Measurements from ENCODE around the gene SRGN. TPM values are rescaled to one million over a fixed set of nuclear protein-coding genes. Genes with fewer than 3 reads are reported as not detected.
A peak's percentile ranks its signal among the peaks of the same experiment; 100 is the strongest.

Gene SRGN
- total and polyA plus RNA-seq, 2 of the 8 experiments (the other 6 are each of a cell fraction or from before 2014, with no cell fraction given) = 0.06 TPM; not detected in 1

DNA sequence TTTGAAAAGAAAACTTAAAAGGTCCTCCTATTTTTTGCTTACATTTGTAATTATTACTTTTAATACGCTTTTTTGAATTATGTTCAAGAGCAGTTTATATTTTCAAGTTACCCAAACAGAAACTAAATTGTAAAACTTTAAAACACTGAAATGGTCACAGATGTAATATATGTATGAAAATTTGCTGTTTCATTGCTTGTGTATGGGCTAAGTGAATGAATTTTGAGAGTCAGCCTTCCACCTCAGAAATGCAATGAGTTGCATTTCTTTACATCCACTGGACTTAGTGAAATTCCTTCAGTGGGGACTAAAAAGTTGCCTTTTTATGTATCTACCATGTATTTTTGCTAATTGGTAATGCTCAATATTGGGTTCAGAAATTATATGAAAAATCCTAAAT lies 37.7 kb downstream of the SRGN start:
- Histone ChIP-seq H3K9me3 (ENCODE audit: insufficient read depth in 2 of 2, low read depth in 1 of 2, low read length in 1 of 2) (no peaks in the 10 kb centered on the region), H3K27ac (ENCODE audit: low read depth, low read length) (no peak overlapping the region), H3K14ac (ENCODE audit: insufficient read length) (no peak overlapping the region), H2BK5ac (ENCODE audit: low read depth, low read length) (no peak overlapping the region), H3K4me1 (replicated peaks in 1 of 4; ENCODE audit: control insufficient read depth in 3 of 4, insufficient read depth in 4 of 4, low read length in 3 of 4) (no peaks in the 10 kb centered on the region), H3K79me2 (ENCODE audit: control insufficient read depth in 1 of 2, insufficient read depth in 2 of 2, low read length in 2 of 2) (peaks cover 0 to 57% of the 10 kb centered on the region in 2 experiments; a peak in 2 of 4 replicates), H4K8ac (ENCODE audit: extremely low read depth, insufficient read depth, low read length) (no peak overlapping the region), H2BK20ac (ENCODE audit: low read length) (no peak overlapping the region), H3K23ac (ENCODE audit: insufficient read length) (no peak overlapping the region), H3K23me2 (ENCODE audit: low read depth, low read length) (no peaks in the 10 kb centered on the region), H4K20me1 (replicated peaks in 1 of 2; ENCODE audit: control insufficient read depth in 1 of 2, insufficient read depth in 2 of 2, low read length in 2 of 2) (peaks cover 1 to 2% of the 10 kb centered on the region in 2 experiments), H3K4me3 (ENCODE audit: extremely low read depth in 1 of 4, insufficient read depth in 2 of 4, low read depth in 3 of 4, low read length in 4 of 4) (peak overlapping the region in 3 of 4 experiments; percentile 74 to 83 (median 77); a peak in 6 of 8 replicates), H3K56ac (replicated peaks; ENCODE audit: insufficient read length, low read depth, low read length) (no peak overlapping the region), H2AK5ac (ENCODE audit: low read depth, low read length) (no peak overlapping the region), H2AFZ (ENCODE audit: low read length) (no peak overlapping the region), H4K91ac (replicated peaks; ENCODE audit: insufficient read length, low read length) (no peak overlapping the region), H3K18ac (ENCODE audit: extremely low read depth, low read length) (no peak overlapping the region), H3K79me1 (ENCODE audit: low read depth, low read length) (no peaks in the 10 kb centered on the region), H4K5ac (ENCODE audit: insufficient read length, low read depth, low read length) (no peak overlapping the region), H3K9ac (replicated peaks in 1 of 4; ENCODE audit: extremely low read depth in 1 of 4, low read depth in 3 of 4, low read length in 3 of 4) (no peak overlapping the region; a peak in 1 of 7 replicates), H3K4me2 (ENCODE audit: insufficient read depth in 1 of 2, low read depth in 2 of 2, low read length in 2 of 2) (peak overlapping the region; percentile 53 to 70), H3K36me3 (ENCODE audit: control insufficient read depth in 2 of 4, insufficient read depth in 4 of 4, low read length in 3 of 4) (no peaks in the 10 kb centered on the region), H2BK15ac (ENCODE audit: low read length) (no peak overlapping the region), H3K27me3 (replicated peaks in 1 of 4; ENCODE audit: control insufficient read depth in 3 of 4, extremely low read depth in 1 of 4, insufficient read depth in 3 of 4, low read length in 3 of 4) (no peaks in the 10 kb centered on the region), H2BK12ac (ENCODE audit: low read depth, low read length) (no peak overlapping the region), H2BK120ac (replicated peaks; ENCODE audit: low read depth, low read length) (no peak overlapping the region), H3K4ac (replicated peaks; ENCODE audit: insufficient read length, low read depth, low read length) (no peak overlapping the region)
- FAIRE-seq (no peak), DNase-seq (ENCODE audit: low read depth in 1 of 2, low spot score in 2 of 2) (no peak)
- WGBS, 2 experiments (ENCODE audit: extremely low coverage in 1 of 2, insufficient coverage in 1 of 2, insufficient read length in 1 of 2, insufficient replicate concordance in 2 of 2, low coverage in 1 of 2, low lambda C conversion rate in 2 of 2, missing lambda C conversion rate in 1 of 2) = 82% methylated on average over 1 of the region's 1 CpG; no CpG with 5 or more reads in 1 of the 2 experiments
- ChIA-PET POLR2A (ENCODE audit: partially characterized antibody) (interaction anchor here (1.2 kb wide), 3 partner anchors 36 to 55 kb away, joined by 3 to 6 read pairs (median 4); partner anchors contain the start of gene SUPV3L1), CTCF (ENCODE audit: partially characterized antibody) (interaction anchor here (1.0 kb wide), 1 partner anchor 60 kb away, joined by 3 read pairs; no protein-coding TSS in a partner anchor)
- no peak for TF ChIP-seq CBX5 (IDR thresholded peaks at IDR 0.05; ENCODE audit: low read depth, low read length)
- no peak for TF ChIP-seq SIN3A (conservative IDR thresholded peaks at IDR 0.05 in 1 of 2, IDR thresholded peaks at IDR 0.05 in 1 of 2; ENCODE audit: low read depth in 1 of 2, low read length in 2 of 2)
- TF ChIP-seq SP2 (IDR thresholded peaks at IDR 0.05; ENCODE audit: low read length) = no peak
- TF ChIP-seq, protein P1, sequence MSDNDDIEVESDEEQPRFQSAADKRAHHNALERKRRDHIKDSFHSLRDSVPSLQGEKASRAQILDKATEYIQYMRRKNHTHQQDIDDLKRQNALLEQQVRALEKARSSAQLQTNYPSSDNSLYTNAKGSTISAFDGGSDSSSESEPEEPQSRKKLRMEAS (IDR thresholded peaks at IDR 0.05) = no peak
- TF ChIP-seq JUND (IDR thresholded peaks at IDR 0.05; ENCODE audit: low read length) = no peak
- TF ChIP-seq SUZ12 (IDR thresholded peaks at IDR 0.05; ENCODE audit: low read length) = no peak
- TF ChIP-seq CEBPB (IDR thresholded peaks at IDR 0.05; ENCODE audit: low read depth, low read length) = no peak
- TF ChIP-seq, protein P2, sequence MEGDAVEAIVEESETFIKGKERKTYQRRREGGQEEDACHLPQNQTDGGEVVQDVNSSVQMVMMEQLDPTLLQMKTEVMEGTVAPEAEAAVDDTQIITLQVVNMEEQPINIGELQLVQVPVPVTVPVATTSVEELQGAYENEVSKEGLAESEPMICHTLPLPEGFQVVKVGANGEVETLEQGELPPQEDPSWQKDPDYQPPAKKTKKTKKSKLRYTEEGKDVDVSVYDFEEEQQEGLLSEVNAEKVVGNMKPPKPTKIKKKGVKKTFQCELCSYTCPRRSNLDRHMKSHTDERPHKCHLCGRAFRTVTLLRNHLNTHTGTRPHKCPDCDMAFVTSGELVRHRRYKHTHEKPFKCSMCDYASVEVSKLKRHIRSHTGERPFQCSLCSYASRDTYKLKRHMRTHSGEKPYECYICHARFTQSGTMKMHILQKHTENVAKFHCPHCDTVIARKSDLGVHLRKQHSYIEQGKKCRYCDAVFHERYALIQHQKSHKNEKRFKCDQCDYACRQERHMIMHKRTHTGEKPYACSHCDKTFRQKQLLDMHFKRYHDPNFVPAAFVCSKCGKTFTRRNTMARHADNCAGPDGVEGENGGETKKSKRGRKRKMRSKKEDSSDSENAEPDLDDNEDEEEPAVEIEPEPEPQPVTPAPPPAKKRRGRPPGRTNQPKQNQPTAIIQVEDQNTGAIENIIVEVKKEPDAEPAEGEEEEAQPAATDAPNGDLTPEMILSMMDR (IDR thresholded peaks at IDR 0.05; ENCODE audit: control extremely low read depth in 1 of 3, insufficient read depth in 1 of 3, low read depth in 1 of 3, low read length in 3 of 3) = no peak
- no peak for TF ChIP-seq SP4 (IDR thresholded peaks at IDR 0.05; ENCODE audit: low read length)
- TF ChIP-seq ASH2L (IDR thresholded peaks at IDR 0.05; ENCODE audit: low read length) = no peak
- no peak for TF ChIP-seq CREB1 (IDR thresholded peaks at IDR 0.05)
- TF ChIP-seq TEAD4 (IDR thresholded peaks at IDR 0.05; ENCODE audit: low read depth, low read length) = no peak
